ENCODE results near the gene ITPR1.

DNA sequence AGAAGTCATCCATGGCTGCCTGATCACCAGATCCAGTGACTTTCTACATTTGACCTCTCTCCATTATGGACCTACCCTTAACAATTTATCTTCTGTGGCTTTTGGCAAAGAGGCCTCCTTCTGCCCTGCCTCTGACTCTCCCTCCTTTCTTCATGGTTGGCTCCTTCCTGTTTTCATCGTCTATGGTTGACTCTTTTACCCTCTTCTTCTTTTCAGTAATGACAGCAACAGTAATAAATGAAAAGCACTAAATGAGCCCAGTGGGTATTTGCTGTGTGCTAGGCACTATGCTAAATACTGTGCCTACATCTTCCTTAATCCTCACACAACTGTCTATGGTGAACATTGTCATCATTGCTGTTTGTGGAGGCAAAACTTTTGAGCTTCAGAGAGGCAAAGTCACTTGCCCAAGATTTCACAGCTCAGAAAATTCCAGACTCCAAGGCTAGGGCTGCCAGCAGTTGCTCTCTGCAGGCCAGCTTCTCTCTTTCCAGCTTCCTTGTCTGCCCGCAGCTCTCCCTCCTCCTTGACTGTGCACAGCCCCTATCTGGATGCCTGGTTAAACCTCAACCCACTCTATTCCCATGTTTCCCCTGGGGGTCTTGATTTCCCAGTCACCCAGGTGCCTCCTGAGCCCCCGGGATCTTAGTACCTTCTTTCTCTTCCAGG is 24.6 kb downstream of the ITPR1 start:
- no peak for TF ChIP-seq POLR2A (IDR thresholded peaks at IDR 0.05; ENCODE audit: extremely low read depth, insufficient read length)
- TF ChIP-seq, protein P1, sequence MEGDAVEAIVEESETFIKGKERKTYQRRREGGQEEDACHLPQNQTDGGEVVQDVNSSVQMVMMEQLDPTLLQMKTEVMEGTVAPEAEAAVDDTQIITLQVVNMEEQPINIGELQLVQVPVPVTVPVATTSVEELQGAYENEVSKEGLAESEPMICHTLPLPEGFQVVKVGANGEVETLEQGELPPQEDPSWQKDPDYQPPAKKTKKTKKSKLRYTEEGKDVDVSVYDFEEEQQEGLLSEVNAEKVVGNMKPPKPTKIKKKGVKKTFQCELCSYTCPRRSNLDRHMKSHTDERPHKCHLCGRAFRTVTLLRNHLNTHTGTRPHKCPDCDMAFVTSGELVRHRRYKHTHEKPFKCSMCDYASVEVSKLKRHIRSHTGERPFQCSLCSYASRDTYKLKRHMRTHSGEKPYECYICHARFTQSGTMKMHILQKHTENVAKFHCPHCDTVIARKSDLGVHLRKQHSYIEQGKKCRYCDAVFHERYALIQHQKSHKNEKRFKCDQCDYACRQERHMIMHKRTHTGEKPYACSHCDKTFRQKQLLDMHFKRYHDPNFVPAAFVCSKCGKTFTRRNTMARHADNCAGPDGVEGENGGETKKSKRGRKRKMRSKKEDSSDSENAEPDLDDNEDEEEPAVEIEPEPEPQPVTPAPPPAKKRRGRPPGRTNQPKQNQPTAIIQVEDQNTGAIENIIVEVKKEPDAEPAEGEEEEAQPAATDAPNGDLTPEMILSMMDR (IDR thresholded peaks at IDR 0.05; ENCODE audit: low read depth, low read length) = no peak

Measured in NB4 (cell line).